Panc1 (cell line): ENCODE results near the gene HM13. TPM values are rescaled to one million over a fixed set of nuclear protein-coding genes. Genes with fewer than 3 reads are reported as not detected.

Source experiments
- ATAC-seq: fragments of 200-7000 bp; cut with Tn5 transposase; 2 replicates; pipeline ENCODE4 v1.9.1; 2020; ENCODE audit warnings: mild to moderate bottlenecking, moderate library complexity
- BruUV-seq: library from RNA; stranded (reverse); fragments of 400-500 nt; replicated peaks from 2 replicates; lab custom pipeline; 2021; lab: Mats Ljungman, UMichigan
- CTCF ChIA-PET: fragments of 300-600 bp; sonication (Branson Sonifier 250); formaldehyde crosslinking; loops from one replicate; lab custom pipeline; 2022; ENCODE audit warnings: antibody characterized with exemption; lab: Charles Lee
- POLR2A ChIA-PET: fragments of 300-600 bp; sonication (Branson Sonifier 250); formaldehyde crosslinking; loops from one replicate; lab custom pipeline; 2022; ENCODE audit warnings: antibody characterized with exemption; lab: Charles Lee
- DNase-seq: peaks from one replicate; pipeline ENCODE4 v3.0.0-alpha.2; 2010; ENCODE audit warnings: low read depth, low spot score
- H3K27ac ChIP-seq: 2 replicates; pipeline ENCODE4 v1.5.1; 2011; ENCODE audit warnings: mild to moderate bottlenecking, low read length, inconsistent platforms
- H3K27me3 ChIP-seq: fragments of 200-500 bp; sonication (Bioruptor generic); 2 replicates; pipeline ENCODE4 v1.6.0; 2014; ENCODE audit warnings: low read length, inconsistent platforms; ENCODE audit not compliant: control insufficient read depth, insufficient read depth
- H3K36me3 ChIP-seq: fragments of 200-500 bp; sonication (Bioruptor generic); 2 replicates; pipeline ENCODE4 v1.5.1; 2014; ENCODE audit warnings: inconsistent platforms, mild to moderate bottlenecking, low read length, moderate library complexity; ENCODE audit not compliant: control insufficient read depth, insufficient read depth
- H3K4me1 ChIP-seq: 2 replicates; pipeline ENCODE4 v1.5.1; 2011; ENCODE audit warnings: inconsistent platforms, mild to moderate bottlenecking, low read length, moderate library complexity; ENCODE audit not compliant: control insufficient read depth, insufficient read depth
- H3K4me3 ChIP-seq, 2 experiments: 2 replicates each; pipeline ENCODE4 v1.5.1; 2011 to 2012; ENCODE audit warnings: low read depth in 2 of 2, low read length in 2 of 2, mild to moderate bottlenecking in 2 of 2, inconsistent platforms in 1 of 2, moderate library complexity in 1 of 2
- H3K9me3 ChIP-seq: fragments of 200-500 bp; sonication (Bioruptor generic); 2 replicates; pipeline ENCODE4 v1.5.1; 2014; ENCODE audit warnings: low read depth, mild to moderate bottlenecking, inconsistent platforms, low read length, moderate library complexity; ENCODE audit not compliant: control insufficient read depth, insufficient read depth
- POLR2AphosphoS5 ChIP-seq: IDR thresholded peaks from 2 replicates; pipeline ENCODE4 v1.6.1; 2012; ENCODE audit warnings: mild to moderate bottlenecking, low read depth, low read length, moderate library complexity
- SIN3A ChIP-seq: IDR thresholded peaks from 2 replicates; pipeline ENCODE4 v1.6.1; 2012; ENCODE audit warnings: low read depth, mild to moderate bottlenecking, low read length, moderate library complexity, borderline replicate concordance; ENCODE audit not compliant: insufficient read depth
- TCF7L2 ChIP-seq: IDR thresholded peaks from 2 replicates; pipeline ENCODE4 v1.6.1; 2011; ENCODE audit warnings: mild to moderate bottlenecking, low read depth, low read length, inconsistent platforms
- in situ Hi-C: cut with HindIII; loops from 2 replicates; pipeline ENCODE4 v1.10.0; 2016; ENCODE audit warnings: low sequenced_read_pairs, low pct_unique_long_range_greater_than_20kb
- intact Hi-C: fragments of 100-400 bp; cut with micrococcal nuclease; formaldehyde crosslinking; loops from one replicate; pipeline ENCODE4 v1.10.0; 2022; ENCODE audit not compliant: unreplicated experiment
- total RNA-seq: library from RNA; stranded (reverse); gene quantifications from one replicate; pipeline ENCODE4 v1.2.1, GENCODE V29; 2021; ENCODE audit not compliant: unreplicated experiment
- TF ChIP-seq, protein P1 (sequence below): fragments of 450-650 bp; IDR thresholded peaks from 2 replicates; pipeline ENCODE4 v1.5.1; 2017; ENCODE audit warnings: mild to moderate bottlenecking
- TF ChIP-seq, protein P2 (sequence below), 2 experiments: IDR thresholded peaks; 2 replicates each; pipeline ENCODE4 v1.6.1; 2011 to 2012; ENCODE audit warnings: low read depth in 2 of 2, control low read depth in 1 of 2, low read length in 1 of 2, mild to moderate bottlenecking in 1 of 2, moderate library complexity in 1 of 2; ENCODE audit not compliant: insufficient read depth in 1 of 2

HM13 gene
- total RNA-seq, 1 experiment from 2014 or later, result 337 TPM

DNA sequence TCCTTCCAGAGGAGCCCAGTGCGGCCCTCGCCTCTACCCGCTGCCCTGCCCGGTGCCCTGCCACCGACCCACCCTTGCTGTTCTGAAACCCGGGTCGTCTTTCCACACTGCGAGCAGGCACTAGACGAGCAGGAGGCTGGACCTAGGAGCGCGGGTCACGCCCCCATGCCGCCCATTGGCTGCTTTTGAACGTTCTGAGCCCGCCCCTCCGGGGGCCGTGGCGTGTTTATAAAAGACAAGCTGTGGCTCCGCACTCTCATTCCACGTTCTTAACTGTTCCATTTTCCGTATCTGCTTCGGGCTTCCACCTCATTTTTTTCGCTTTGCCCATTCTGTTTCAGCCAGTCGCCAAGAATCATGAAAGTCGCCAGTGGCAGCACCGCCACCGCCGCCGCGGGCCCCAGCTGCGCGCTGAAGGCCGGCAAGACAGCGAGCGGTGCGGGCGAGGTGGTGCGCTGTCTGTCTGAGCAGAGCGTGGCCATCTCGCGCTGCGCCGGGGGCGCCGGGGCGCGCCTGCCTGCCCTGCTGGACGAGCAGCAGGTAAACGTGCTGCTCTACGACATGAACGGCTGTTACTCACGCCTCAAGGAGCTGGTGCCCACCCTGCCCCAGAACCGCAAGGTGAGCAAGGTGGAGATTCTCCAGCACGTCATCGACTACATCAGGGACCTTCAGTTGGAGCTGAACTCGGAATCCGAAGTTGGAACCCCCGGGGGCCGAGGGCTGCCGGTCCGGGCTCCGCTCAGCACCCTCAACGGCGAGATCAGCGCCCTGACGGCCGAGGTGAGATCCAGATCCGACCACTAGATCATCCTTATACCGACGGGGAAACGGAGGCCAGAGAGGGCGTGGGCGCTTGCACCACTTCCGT lies 91.0 kb downstream of the HM13 start, which contains the start of gene ID1:
Gene ID1, plus strand, starts transcription at position 259 of the 871 bp plus-strand sequence. Its CDS starts 99 bp downstream, at position 358.
- TSS peak; percentile 100 for BruUV-seq
- Histone ChIP-seq H3K27me3 (no peaks in the 10 kb centered on the region), H3K4me1 (peaks cover 58% of the 10 kb centered on the region), H3K27ac (peak within 1 kb of the TSS; percentile 100), H3K4me3 (peak within 1 kb of the TSS; percentile 73 to 88), H3K36me3 (peaks cover 8% of the 10 kb centered on the region), H3K9me3 (no peaks in the 10 kb centered on the region)
- peak; percentile 67 for ATAC-seq
- ChIA-PET CTCF (interaction anchor here (0.6 to 3.3 kb wide), 11 partner anchors 7 to 143 kb away, joined by 3 to 21 read pairs (median 5); no protein-coding TSS in a partner anchor), POLR2A (interaction anchor here (0.5 to 3.8 kb wide), 15 partner anchors 10 to 487 kb away, joined by 3 to 76 read pairs (median 12); partner anchors contain the start of gene BCL2L1)
- TF ChIP-seq TCF7L2, result peak; percentile 59; the same call in 1 of the 2 replicates
- TF ChIP-seq POLR2AphosphoS5, result peak; percentile 100
- TF ChIP-seq, protein P1, sequence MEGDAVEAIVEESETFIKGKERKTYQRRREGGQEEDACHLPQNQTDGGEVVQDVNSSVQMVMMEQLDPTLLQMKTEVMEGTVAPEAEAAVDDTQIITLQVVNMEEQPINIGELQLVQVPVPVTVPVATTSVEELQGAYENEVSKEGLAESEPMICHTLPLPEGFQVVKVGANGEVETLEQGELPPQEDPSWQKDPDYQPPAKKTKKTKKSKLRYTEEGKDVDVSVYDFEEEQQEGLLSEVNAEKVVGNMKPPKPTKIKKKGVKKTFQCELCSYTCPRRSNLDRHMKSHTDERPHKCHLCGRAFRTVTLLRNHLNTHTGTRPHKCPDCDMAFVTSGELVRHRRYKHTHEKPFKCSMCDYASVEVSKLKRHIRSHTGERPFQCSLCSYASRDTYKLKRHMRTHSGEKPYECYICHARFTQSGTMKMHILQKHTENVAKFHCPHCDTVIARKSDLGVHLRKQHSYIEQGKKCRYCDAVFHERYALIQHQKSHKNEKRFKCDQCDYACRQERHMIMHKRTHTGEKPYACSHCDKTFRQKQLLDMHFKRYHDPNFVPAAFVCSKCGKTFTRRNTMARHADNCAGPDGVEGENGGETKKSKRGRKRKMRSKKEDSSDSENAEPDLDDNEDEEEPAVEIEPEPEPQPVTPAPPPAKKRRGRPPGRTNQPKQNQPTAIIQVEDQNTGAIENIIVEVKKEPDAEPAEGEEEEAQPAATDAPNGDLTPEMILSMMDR, result no peak
- TF ChIP-seq SIN3A, result peak; percentile 99
- TF ChIP-seq, protein P2, sequence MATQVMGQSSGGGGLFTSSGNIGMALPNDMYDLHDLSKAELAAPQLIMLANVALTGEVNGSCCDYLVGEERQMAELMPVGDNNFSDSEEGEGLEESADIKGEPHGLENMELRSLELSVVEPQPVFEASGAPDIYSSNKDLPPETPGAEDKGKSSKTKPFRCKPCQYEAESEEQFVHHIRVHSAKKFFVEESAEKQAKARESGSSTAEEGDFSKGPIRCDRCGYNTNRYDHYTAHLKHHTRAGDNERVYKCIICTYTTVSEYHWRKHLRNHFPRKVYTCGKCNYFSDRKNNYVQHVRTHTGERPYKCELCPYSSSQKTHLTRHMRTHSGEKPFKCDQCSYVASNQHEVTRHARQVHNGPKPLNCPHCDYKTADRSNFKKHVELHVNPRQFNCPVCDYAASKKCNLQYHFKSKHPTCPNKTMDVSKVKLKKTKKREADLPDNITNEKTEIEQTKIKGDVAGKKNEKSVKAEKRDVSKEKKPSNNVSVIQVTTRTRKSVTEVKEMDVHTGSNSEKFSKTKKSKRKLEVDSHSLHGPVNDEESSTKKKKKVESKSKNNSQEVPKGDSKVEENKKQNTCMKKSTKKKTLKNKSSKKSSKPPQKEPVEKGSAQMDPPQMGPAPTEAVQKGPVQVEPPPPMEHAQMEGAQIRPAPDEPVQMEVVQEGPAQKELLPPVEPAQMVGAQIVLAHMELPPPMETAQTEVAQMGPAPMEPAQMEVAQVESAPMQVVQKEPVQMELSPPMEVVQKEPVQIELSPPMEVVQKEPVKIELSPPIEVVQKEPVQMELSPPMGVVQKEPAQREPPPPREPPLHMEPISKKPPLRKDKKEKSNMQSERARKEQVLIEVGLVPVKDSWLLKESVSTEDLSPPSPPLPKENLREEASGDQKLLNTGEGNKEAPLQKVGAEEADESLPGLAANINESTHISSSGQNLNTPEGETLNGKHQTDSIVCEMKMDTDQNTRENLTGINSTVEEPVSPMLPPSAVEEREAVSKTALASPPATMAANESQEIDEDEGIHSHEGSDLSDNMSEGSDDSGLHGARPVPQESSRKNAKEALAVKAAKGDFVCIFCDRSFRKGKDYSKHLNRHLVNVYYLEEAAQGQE (IDR thresholded peaks at IDR 0.05; ENCODE audit: insufficient read depth in 1 of 2, low read depth in 2 of 2, low read length in 1 of 2), result peak in 1 of 2 experiments; percentile 48; a peak in 1 of 4 replicates
- intact Hi-C loops (no loop called here), in situ Hi-C loops (no loop called here)
- peak; percentile 95 for DNase-seq

DNA sequence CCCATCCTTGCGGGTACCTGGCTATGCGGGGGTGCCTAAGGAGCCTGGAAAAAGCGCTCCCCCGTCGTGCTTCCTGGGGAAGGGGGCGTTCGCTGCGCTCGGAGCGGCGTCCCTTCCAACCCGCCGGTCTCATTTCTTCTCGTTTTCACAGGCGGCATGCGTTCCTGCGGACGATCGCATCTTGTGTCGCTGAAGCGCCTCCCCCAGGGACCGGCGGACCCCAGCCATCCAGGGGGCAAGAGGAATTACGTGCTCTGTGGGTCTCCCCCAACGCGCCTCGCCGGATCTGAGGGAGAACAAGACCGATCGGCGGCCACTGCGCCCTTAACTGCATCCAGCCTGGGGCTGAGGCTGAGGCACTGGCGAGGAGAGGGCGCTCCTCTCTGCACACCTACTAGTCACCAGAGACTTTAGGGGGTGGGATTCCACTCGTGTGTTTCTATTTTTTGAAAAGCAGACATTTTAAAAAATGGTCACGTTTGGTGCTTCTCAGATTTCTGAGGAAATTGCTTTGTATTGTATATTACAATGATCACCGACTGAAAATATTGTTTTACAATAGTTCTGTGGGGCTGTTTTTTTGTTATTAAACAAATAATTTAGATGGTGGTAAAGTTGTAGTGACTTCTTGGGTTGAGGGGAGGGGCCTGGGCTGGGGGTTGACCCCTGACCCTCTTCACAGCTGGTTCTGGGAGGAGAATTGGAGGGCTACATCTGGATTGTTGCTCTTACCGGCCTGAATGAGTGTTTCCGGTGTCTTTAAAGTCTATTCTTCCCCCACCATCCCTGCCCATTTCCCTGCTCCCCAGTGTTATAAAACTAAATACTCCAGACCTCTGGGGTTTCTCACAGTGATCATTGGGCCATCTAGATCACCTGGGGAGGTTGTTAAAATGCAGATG lies 91.9 kb downstream of the HM13 start:
- DNase-seq, result no peak
- Histone ChIP-seq H3K4me3 (peak overlapping the region; percentile 73 to 88), H3K4me1 (peaks cover 67% of the 10 kb centered on the region), H3K9me3 (no peaks in the 10 kb centered on the region), H3K36me3 (peaks cover 8% of the 10 kb centered on the region), H3K27ac (peak overlapping the region; percentile 100), H3K27me3 (no peaks in the 10 kb centered on the region)
- intact Hi-C loops, result no loop called here
- TF ChIP-seq, protein P2 (IDR thresholded peaks at IDR 0.05; ENCODE audit: insufficient read depth in 1 of 2, low read depth in 2 of 2, low read length in 1 of 2), result no peak
- TF ChIP-seq, protein P1, result no peak
- TF ChIP-seq TCF7L2 (no peak), SIN3A (peak; percentile 49; the same call in 1 of the 2 replicates), POLR2AphosphoS5 (peak; percentile 64)
- in situ Hi-C loops, result no loop called here
- CTCF ChIA-PET, result interaction anchor here (1.0 to 7.8 kb wide), 4 partner anchors 27 to 45 kb away, joined by 5 to 298 read pairs (median 126); no protein-coding TSS in a partner anchor
- ATAC-seq, result no peak
- no TSS peak for BruUV-seq
- POLR2A ChIA-PET, result interaction anchor here (0.5 to 3.8 kb wide), 14 partner anchors 10 to 486 kb away, joined by 4 to 76 read pairs (median 14); partner anchors contain the start of gene BCL2L1
